ENCODE data around the gene PRKG1.

PRKG1 gene

DNA sequence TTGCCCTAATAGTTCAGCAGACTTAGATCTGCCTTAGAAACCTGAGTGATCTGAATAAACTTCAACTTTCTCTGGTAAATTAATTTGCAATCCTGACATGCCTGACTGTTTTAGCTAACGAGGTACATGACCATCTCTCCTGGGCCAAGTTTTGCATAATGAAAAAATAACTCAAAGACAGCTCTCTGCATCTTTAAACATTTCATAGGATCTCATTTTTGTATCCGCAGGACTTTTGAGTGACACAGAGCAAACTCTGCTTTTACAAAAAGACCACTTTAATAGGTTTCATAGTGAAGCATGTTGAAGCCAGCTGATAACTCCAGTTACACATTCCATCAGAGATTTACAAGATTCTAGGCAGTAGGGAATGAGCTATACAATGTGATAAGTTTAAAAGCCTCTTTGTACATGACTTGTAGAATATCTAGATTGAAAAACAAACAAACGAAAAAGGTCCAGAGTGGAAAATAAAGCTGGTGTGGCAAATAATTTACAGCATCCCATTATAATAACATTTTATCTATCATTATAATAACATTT is 2.1 kb downstream of the PRKG1 start:
- no peak for DNase-seq

DNA sequence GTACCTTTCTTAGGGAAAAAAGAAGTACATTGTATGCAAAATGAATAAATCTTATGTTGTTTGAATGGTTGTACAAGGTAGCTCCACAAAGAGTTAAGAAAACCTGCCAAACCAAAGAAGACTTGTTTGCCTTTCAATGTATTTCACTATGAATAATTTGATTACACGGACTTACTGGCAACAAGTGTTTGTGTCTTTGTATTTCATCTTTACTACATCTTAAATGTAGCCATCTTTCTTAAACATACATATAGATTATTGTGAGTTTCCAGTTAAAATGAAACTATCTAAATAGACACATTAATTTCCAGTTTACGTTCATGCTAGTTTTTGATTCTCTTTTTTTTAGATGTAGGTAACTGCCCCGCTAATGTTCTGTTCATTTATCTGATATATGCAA is 2.8 kb downstream of the PRKG1 start:
- DNase-seq: no peak

DNA sequence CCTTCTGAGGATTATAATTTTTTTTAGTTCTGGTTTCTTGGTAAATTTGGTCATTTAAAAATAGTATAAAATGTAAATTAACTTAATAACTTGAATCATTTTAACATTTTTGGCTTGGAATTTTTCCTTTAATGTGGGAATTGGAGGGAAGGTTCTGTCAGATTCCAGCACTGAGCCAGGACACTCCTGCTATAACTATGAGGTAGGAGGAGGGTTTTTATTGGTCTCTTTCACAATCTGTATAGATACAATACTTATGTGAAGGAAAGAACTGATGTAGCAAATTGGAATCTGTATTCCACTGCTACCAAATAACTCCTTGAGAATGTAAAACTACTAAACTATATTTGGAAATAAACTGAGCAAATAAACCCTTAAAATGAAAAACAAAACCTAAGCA is 3.2 kb downstream of the PRKG1 start:
- no peak for DNase-seq

DNA sequence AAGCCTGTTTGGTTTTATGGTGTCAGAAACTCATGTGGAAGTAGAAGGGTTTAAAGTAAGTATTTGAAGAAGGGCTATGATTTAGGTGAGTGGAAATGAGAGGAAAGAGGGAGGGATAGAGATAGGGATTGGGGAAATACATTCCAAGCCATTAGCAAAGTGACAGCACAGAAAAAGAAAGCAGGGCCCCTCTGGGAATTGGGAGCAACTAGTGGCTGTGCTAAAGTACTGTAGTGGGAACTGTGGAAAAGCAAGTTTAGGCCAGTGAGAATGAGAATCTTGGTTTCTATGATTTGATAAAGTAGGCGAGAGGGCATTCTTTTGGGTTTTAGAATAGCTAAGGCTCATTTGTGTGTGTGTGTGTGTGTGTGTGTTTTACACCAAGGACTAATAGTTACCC is 5.0 kb downstream of the PRKG1 start:
- no peak for DNase-seq

DNA sequence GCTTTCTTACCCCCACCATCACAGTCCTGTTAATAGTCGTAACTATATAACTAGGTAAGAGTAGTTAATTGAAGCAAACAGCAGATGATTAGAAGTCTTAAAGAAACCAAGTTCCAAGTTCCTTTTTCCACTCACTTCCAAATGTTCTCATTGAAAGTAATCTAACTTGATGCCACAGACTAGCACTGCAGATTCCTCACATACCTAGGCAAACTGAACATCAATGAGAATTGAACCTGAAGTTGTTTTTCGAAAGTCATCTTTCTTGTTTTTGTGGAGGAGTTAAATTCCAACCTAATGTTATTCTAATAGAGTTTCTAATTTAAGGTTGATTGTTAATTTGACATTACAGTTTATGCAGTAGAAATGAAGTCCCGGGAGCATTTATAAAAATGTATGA is 5.5 kb downstream of the PRKG1 start:
- no peak for DNase-seq

DNA sequence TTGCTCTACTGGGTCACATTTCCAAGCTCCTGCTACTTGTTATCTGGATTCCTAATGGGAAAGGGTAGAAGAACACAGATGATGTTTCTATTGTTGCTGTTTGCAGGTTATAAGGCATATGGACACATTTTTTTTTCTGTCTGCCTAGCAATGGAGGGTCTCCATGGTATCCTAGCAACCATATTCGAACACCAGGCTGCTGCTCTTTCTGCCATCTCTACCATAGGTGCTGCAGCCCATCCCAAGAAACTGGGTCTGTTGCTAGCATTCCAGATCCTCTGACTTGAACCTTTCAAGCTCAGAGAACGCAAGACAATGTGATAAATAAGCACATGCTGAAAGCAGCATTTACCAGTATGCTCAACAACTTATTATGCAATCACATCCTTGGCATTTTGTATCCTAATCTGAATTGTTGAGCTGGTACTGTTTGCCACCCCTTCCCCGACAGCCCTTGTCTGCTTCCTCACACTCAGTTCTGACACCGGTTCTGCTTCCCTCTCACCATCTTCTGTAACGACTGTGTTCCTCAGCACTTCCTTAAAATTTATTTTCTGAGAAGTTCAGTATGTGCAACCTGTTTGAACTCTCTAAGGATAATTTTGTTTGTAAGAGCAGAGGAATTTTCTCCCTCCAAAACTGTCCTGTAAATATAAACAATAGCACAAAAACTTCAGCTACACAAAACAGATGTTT is 6.2 kb downstream of the PRKG1 start:
- DNase-seq: peak in 1 of 4 experiments; percentile 1

DNA sequence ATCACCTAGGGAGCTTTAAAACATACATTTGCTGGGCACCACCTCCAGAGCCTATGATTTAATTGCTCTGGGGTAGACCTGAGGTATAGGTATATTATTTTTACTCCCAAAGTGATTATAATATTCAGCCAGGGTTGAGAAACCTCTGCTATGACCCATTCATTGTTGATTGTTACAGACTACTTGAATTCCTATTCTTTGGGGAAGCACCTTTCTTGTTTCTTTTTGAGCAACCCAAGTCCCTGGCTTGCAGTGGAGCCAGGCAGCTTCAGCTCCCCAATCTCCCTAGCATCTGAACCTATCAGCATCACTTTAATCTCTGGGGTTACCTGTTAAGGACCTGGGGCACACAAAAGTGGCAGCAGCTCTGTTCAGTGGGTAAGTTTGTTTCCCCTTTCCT is 8.6 kb downstream of the PRKG1 start:
- DNase-seq: no peak

DNA sequence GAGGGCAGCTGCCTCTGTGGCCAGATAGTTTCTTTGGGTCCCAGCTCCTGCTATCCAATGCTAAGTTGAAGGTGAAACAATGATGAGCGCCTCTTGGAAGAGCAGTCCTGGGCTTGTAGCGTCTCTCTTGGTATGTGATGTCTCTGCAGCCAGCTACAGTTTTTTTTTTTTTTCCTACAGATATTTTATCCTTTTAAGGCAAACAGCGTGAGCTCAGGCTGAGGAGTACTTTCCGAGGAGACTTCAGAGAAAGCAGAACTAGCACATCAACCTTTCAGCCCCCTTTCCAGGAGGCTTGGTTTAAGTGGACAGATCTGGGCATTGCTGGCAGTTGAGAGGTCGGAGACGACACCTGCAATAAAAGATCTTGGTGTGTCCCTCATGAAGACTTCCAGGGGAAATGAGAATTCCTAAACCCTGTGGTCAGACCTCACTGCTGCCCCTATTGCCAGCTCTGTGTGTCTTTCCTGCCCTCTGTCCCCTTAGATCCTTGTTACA is 9.1 kb downstream of the PRKG1 start:
- DNase-seq: no peak

DNA sequence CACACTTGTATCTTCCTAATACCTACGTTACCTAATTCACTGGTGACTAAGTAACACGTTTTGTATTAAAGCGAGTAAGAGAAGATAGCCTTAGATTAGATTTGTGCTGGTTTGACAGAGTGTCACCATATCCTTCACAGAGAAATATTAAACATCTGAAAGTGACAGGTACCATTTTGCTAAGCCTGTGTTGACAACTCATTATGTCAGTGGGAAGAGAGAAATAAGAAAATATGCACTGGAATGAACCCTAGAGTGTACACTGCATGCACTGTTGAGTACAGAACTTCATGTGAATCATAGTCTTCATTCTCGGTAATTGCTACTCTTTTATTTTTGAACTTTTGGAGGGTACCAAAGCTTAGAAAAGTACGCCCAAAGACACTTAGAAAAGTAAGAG is 10.9 kb downstream of the PRKG1 start:
- no peak for DNase-seq

DNA sequence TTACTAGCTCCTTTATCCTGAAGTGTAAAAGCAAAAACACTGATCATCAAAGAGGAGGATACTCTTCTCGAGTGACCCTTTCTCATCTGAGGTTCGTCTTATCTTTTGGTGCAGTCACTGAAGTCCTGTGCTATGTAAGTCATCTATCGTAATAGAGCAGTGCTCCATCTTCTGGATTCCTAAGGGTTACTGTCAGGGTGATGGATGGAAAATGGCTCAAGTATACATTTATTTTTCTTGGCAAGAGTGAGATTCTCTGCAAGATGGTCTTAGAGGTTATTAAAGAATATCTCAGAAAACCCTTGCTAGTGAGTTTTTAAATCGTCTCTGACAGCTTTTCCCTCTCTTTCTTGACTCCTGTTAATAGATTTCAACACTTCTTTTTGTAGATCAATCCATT is 12.4 kb downstream of the PRKG1 start:
- no peak for DNase-seq

DNA sequence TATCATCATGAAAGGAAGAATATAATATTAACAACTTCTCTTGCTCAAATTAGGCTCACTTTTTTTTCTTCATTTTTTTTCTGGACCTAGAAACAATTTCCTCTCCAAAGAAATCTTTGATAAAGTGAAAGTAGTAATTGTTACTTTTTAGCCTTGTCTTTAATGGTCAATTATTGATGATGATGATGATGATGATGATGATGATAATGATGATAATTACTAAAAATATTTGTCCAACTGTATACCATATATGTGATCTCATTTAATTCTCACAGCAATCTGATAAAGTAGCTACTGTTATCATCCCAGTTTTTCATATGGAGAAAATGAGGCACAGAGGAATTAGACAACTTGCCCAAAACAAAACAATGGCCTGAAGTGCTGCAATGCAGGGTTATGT is 12.8 kb downstream of the PRKG1 start:
- no peak for DNase-seq

DNA sequence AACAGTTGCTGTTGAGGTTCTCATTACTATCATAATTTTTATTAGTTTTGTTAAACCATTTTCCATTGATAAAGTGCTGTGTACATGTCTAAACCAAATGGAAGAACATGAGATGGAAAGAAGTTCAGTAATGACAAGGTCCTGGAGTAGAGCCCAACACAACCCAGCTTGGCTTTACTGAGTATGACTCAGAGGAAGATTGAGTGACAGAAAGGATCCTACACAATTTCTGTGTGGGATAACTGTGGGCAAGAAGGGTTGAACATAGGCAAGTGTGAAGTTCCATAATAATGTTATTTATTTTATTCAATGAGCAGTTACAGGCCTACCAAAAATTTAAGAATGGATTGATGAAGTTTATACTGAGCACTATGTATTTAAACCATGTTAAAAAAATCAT is 15.9 kb downstream of the PRKG1 start:
- DNase-seq: no peak

DNA sequence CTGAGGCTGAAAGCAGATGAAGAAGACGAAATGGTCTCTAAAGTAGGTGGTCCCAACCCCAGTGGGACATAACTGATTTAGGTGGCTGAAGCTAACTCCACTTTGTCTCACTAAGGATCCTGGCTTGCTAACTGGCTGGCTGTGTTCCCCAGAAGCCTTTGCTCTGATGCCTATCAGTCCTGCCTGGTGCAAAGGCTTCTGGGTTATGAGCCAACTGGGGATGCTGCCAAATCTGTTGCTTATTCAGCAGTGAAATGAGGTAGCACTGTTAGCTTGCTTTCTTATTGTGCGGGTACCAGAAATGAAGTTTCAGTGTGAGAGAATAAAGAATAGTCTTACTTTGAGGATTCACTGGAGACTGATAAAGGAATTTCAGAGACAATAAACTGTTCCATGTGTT is 18.1 kb downstream of the PRKG1 start:
- no peak for DNase-seq

DNA sequence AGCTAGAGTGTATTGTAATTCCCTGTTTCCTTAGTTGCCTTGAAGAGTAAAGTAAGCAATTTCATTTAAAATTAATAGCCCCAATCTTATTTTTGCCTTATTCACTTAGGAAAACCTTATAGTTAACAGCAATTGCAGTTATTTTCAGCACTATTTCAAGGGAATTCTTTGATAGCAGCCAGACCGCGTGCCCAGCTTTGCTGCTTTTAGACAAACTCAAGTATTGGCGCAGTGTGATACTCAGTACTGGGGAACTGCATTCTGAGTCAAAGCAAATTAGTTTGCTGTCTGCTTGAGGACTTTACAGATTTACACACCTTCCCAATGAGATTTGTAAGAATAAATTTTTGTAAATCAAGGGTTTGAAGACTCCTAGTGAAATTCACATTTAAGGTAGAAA is 21.2 kb downstream of the PRKG1 start:
- DNase-seq: no peak

DNA sequence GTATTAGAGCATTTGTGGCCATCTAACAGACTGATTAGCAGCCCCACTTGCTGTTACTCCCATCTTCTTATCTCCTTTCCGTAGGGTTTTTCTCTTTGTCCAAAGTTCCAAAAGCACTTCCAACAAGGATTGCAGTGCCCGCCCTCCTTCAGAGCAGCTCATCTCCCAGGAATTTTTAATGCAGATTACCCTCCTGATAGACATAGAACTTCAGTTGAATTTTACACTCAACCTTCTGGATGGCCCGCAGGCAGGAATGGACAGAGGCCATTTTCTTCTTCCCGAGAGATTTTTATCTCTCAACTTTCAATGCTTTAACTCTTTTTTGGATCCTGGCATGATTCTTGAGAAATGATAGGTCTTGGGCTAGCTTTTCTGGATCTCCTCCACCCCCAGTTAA is 23.3 kb downstream of the PRKG1 start:
- no peak for DNase-seq

DNA sequence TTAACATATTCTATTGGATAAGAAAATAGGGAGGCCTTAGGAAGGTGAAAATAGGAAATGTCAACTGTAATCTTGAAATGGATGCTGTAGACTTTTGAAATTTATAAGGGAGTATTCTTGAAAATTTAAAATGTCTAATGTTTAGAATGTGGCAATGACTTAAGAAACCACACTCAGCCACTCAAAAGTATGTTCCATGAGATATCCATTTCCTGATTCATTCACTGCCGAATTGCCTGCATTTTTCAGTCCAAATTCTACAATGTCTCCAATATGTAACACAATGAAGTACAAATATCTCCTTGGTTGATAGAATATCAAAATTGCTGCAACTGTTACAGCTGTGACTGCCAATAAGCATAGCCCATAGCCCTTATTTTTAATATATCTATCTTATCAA is 25.9 kb downstream of the PRKG1 start:
- no peak for DNase-seq

DNA sequence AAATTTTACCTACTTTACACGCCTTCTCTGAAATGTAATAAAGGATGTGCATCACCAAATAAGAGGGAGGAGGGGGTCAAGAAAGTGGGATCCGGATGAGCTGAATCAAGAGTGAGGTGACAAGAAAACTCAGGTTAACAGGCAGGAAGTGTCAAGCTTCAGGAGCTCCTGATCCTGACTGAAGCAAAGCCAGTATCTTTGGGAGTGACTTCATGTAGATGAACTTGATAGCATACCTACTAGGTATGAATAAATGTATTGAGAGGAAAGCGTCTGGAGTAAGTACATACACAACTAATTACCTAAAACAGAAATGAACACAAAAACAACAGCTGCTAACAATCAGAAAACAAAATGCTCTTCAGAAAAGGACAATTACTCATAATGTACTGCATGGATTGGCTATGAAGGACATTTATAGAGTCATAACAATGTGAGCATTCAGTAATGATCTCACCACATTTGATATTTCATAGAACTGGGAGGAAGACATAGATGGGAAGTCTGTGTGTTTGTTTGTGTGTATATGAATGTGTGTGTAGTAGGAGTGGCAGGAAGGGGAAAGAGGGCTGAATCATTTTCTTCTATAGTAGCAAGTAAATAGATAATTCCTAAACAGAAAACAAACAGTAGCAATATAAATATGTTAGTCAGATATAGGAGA is 29.4 kb downstream of the PRKG1 start:
- no peak for DNase-seq

DNA sequence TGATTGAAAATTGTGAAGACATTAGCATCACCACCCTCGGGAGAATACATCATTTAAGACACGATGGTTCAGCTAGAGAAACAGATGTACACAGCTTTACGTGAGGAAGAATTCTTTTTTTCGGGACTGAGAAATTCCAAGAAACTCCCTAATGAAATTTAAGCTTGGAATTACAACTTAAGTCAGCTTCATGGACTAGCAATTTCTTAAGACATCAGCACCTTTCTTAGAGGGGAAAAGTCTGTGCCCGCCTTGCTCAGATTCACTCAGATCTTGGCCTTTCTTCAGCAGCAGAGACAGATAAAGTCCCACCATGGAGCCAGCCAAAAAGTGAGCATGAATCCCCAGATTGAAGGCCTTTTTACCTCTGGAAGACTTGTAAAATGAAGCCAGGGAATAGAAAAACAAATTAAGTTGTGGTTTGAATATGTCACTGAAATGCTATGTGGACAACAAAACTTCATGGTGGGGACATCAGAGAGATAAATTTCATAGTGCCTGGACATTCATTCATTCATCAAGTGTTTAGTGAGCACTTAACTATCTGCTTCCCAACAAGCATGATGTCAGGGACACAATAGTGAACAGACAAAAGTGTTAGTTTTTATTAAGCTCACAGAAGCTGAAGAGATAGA is 32.1 kb downstream of the PRKG1 start:
- no peak for DNase-seq

DNA sequence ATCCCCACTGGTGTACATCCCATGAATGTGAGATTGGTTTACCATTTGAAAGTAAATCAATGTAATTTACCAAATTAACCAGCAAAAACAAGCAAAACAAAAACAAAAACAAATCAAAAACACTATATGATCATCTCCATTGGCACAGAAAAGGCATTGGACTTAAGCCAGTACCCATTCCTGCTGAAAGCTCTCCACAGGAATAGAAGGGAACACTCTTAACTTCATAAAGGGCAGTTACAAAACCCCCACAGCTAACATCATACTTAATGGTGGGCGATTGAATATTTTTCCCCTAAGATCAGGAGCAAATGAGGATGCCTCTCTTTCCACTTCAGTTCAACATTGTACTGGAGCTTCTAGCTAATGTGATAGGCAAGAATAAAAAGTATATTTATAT is 34.1 kb downstream of the PRKG1 start:
- DNase-seq: no peak

DNA sequence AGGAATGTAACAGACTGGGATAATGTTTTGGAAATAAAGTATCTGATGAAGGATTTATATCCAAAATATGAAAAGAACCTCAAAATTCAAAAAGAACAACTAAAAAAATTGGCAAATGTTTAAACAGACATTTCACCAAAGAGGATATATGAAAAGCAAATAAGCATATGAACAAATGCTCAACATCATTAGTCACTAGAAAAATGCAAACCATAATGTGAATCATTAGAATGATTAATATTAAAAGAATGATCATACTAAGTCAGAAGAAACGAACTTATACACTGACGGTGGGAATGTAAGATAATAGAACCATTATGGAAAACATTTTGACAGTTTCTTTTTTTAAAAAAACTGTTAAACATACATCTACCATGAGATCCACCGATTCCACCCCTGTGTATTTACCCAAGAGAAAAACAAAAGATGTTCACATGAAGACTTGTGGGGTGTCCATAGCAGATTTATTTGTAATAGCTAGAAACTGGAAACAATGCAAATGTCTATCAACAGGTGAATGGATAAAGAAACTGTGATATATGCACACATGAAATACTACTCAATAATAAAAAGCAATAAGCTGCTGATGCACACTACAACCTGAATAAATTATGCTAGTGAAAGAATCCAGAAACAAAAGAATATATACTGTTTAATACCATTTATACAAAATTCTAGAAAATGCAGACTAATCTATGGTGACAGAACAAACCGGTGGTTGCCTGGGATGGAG is 35.7 kb downstream of the PRKG1 start:
- no peak for DNase-seq

DNA sequence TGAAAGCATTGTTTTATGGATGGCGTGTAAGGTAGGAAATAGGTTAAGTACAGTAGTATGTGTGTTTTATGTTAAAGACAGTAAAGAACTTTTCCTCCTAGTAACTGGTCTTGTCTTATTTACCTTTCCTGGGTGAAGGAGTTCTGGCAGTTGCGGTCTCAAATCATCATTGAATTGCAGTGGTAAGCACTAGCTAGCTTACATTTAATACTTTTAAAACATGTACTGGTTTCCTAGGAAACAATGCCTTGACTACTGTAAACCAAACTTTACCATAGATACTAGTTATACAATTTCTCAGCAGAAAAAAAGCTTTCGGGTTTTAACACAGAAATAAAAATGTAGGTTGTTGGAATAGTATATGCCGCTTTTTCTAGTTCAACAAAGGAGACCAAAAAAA is 37.7 kb downstream of the PRKG1 start:
- DNase-seq: no peak

DNA sequence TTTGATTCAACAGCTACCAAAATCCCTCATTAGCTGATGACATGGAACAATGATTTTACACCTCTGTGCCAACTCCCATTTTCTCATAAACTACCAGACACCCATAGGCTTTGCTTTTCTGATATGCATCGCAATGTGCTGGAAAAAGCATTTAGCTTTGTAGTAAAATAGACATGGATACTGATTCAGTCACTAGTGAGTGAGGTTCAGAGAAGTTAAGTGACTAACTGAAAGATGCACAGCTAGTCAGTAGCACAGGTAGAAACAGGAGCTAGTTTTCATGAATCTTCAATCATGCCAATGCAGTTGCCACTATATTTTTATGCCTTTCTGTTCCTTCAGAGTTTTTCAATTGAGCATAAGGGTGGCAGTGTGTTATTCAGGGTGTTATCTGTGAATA is 38.7 kb downstream of the PRKG1 start:
- DNase-seq: no peak

DNA sequence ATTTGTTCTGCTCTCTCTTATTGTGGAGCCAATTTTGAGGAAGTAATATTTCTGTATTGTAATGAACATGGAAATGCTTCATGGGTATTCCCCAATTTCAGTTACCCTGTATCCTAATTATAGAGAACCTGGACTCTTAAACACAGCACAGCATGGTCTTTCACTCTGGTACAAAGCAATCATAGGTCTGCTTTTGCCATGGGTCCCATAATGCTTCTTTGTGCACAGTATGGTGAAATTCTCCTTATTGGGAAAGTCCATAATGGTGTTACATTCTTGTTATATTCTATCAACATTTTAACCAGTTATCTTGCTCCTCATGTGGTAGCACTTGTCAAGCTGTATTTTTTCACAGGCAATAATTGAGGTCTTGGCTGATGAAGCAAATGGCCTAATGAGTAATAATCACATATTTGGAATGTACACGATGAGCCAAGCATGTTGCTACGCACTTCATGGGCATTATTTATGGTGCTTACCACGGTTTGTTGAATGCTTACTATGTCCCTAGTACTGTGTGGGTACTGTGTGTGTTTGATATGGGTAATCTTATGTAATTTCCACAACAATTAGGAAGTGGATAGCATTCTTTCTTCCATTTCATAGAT is 42.9 kb downstream of the PRKG1 start:
- DNase-seq: no peak
